ENCODE results near the gene SEZ6L2.

SEZ6L2 gene

GRCh38 chr16:29862383-29862883, 36.9 kb downstream of the SEZ6L2 start:
- TF ChIP-seq TEAD4 (IDR thresholded peaks at IDR 0.05), result no peak
- TF ChIP-seq RAD21 (IDR thresholded peaks at IDR 0.05; ENCODE audit: low read depth), result peak; percentile 29; the same call in 1 of the 2 replicates

DNA sequence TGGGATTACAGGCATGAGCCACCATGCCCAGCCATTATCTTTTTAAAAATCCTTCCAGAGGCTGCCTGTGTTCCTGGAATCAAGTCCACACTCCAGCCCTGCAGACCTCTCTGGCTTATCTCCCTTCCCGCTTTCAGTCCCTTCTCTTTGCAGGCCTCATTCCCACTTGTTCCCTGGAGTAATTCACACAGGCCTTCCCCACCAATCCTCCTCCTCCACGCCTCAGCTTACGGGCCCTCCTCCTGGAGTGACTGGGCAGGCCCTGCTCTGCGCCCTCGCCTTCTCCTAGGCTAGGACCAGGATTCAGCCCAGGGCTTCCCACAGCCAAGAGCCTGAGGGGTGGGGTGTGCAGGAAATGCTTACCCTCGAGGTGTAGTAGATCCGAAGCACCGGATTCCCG, 39.1 kb downstream of the SEZ6L2 start:
- TF ChIP-seq EGR1 (IDR thresholded peaks at IDR 0.05) (no peak), EP300 (IDR thresholded peaks at IDR 0.05; ENCODE audit: borderline replicate concordance) (no peak), ZBTB7A (IDR thresholded peaks at IDR 0.05; ENCODE audit: low read depth) (no peak), REST (IDR thresholded peaks at IDR 0.05; ENCODE audit: low read depth) (no peak), NFIC (IDR thresholded peaks at IDR 0.05) (no peak), TAF1 (IDR thresholded peaks at IDR 0.05; ENCODE audit: low read depth) (no peak), MAX (IDR thresholded peaks at IDR 0.05) (no peak), FOXM1 (IDR thresholded peaks at IDR 0.05; ENCODE audit: borderline replicate concordance, low read depth) (no peak), TCF12 (IDR thresholded peaks at IDR 0.05; ENCODE audit: low read depth) (no peak), YY1 (IDR thresholded peaks at IDR 0.05; ENCODE audit: low read depth) (no peak), CREB1 (IDR thresholded peaks at IDR 0.05; ENCODE audit: low read depth) (no peak), CEBPB (IDR thresholded peaks at IDR 0.05) (no peak), RAD21 (IDR thresholded peaks at IDR 0.05; ENCODE audit: low read depth) (no peak), TEAD4 (IDR thresholded peaks at IDR 0.05) (no peak)
- TF ChIP-seq, protein P1, sequence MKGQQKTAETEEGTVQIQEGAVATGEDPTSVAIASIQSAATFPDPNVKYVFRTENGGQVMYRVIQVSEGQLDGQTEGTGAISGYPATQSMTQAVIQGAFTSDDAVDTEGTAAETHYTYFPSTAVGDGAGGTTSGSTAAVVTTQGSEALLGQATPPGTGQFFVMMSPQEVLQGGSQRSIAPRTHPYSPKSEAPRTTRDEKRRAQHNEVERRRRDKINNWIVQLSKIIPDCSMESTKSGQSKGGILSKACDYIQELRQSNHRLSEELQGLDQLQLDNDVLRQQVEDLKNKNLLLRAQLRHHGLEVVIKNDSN (IDR thresholded peaks at IDR 0.05), result no peak

- TF ChIP-seq TCF12 (IDR thresholded peaks at IDR 0.05; ENCODE audit: low read depth) (no peak), EGR1 (IDR thresholded peaks at IDR 0.05) (no peak), REST (IDR thresholded peaks at IDR 0.05; ENCODE audit: low read depth) (no peak), EP300 (IDR thresholded peaks at IDR 0.05; ENCODE audit: borderline replicate concordance) (no peak), FOXM1 (IDR thresholded peaks at IDR 0.05; ENCODE audit: borderline replicate concordance, low read depth) (no peak), TAF1 (IDR thresholded peaks at IDR 0.05; ENCODE audit: low read depth) (no peak), YY1 (IDR thresholded peaks at IDR 0.05; ENCODE audit: low read depth) (no peak), TEAD4 (IDR thresholded peaks at IDR 0.05) (no peak), CREB1 (IDR thresholded peaks at IDR 0.05; ENCODE audit: low read depth) (no peak), ZBTB7A (IDR thresholded peaks at IDR 0.05; ENCODE audit: low read depth) (no peak), MAX (IDR thresholded peaks at IDR 0.05) (no peak), NFIC (IDR thresholded peaks at IDR 0.05) (no peak), RAD21 (IDR thresholded peaks at IDR 0.05; ENCODE audit: low read depth) (no peak), CEBPB (IDR thresholded peaks at IDR 0.05) (no peak)
- TF ChIP-seq, protein P1 (IDR thresholded peaks at IDR 0.05), result no peak
Observed at GRCh38 chr16:29858974-29859373, 40.4 kb downstream of the SEZ6L2 start.

GRCh38 chr16:29858149-29858849, 41.1 kb downstream of the SEZ6L2 start:
- TF ChIP-seq TEAD4 (IDR thresholded peaks at IDR 0.05), result no peak
- TF ChIP-seq MAX (IDR thresholded peaks at IDR 0.05), result no peak
- TF ChIP-seq YY1 (IDR thresholded peaks at IDR 0.05; ENCODE audit: low read depth), result no peak
- TF ChIP-seq, protein P1 (IDR thresholded peaks at IDR 0.05), result no peak
- no peak for TF ChIP-seq ZBTB7A (IDR thresholded peaks at IDR 0.05; ENCODE audit: low read depth)
- TF ChIP-seq NFIC (IDR thresholded peaks at IDR 0.05), result no peak
- TF ChIP-seq CREB1 (IDR thresholded peaks at IDR 0.05; ENCODE audit: low read depth), result no peak
- TF ChIP-seq RAD21 (IDR thresholded peaks at IDR 0.05; ENCODE audit: low read depth), result no peak
- TF ChIP-seq TAF1 (IDR thresholded peaks at IDR 0.05; ENCODE audit: low read depth), result no peak
- no peak for TF ChIP-seq TCF12 (IDR thresholded peaks at IDR 0.05; ENCODE audit: low read depth)
- no peak for TF ChIP-seq CEBPB (IDR thresholded peaks at IDR 0.05)

GRCh38 chr16:29857133-29857760, 42.1 kb downstream of the SEZ6L2 start:
- TF ChIP-seq, protein P1 (IDR thresholded peaks at IDR 0.05), result no peak
- TF ChIP-seq EP300 (IDR thresholded peaks at IDR 0.05; ENCODE audit: borderline replicate concordance) (no peak), TAF1 (IDR thresholded peaks at IDR 0.05; ENCODE audit: low read depth) (no peak), EGR1 (IDR thresholded peaks at IDR 0.05) (no peak), CREB1 (IDR thresholded peaks at IDR 0.05; ENCODE audit: low read depth) (no peak), MAX (IDR thresholded peaks at IDR 0.05) (no peak)
